Activated B cell treated with CpG ODN at 0.5 μM for 24 hours (primary cell): ENCODE results near the gene DAW1. TPM values are rescaled to one million over a fixed set of nuclear protein-coding genes. Genes with fewer than 3 reads are reported as not detected.

ENCODE experiments used
- ATAC-seq: fragments of 200-7000 bp; cut with Tn5 transposase; one replicate; pipeline ENCODE4 v1.10.0; 2021; ENCODE audit warnings: low read depth, mild to moderate bottlenecking, moderate library complexity
- CTCF ChIA-PET: fragments of 350-600 bp; sonication (Branson Sonifier 250); formaldehyde crosslinking; loops from one replicate; lab custom pipeline; 2021; ENCODE audit warnings: antibody characterized with exemption; lab: Charles Lee
- POLR2A ChIA-PET: fragments of 350-600 bp; sonication (Branson Sonifier 250); formaldehyde crosslinking; loops from one replicate; lab custom pipeline; 2021; ENCODE audit warnings: antibody characterized with exemption; lab: Charles Lee
- DNase-seq: peaks from one replicate; pipeline ENCODE4 v3.0.0; 2022
- H3K27ac Mint-ChIP-seq: one replicate; pipeline ENCODE4 v1.8.0; 2020; ENCODE audit warnings: mixed read lengths
- H3K27me3 Mint-ChIP-seq: one replicate; pipeline ENCODE4 v1.8.0; 2021; ENCODE audit warnings: mixed read lengths
- H3K36me3 Mint-ChIP-seq: one replicate; pipeline ENCODE4 v1.8.0; 2021; ENCODE audit warnings: low read depth, mixed read lengths
- H3K4me1 Mint-ChIP-seq: one replicate; pipeline ENCODE4 v1.8.0; 2021; ENCODE audit warnings: mixed read lengths
- H3K4me3 Mint-ChIP-seq: one replicate; pipeline ENCODE4 v1.8.0; 2020; ENCODE audit warnings: mild to moderate bottlenecking, mixed read lengths
- H3K9me3 Mint-ChIP-seq: one replicate; pipeline ENCODE4 v1.8.0; 2020; ENCODE audit warnings: mixed read lengths
- CTCF ChIP-seq: fragments of 200-600 bp; IDR thresholded peaks from one replicate; pipeline ENCODE4 v1.8.0; 2022; ENCODE audit warnings: antibody characterized with exemption, mild to moderate bottlenecking
- intact Hi-C: fragments of 100-400 bp; cut with micrococcal nuclease; formaldehyde crosslinking; loops from one replicate; pipeline ENCODE4 v1.15.1; 2024
- total RNA-seq: library from RNA; stranded (reverse); gene quantifications from 2 replicates; pipeline ENCODE4 v1.2.3, GENCODE V29; 2022

The DAW1 gene
- total RNA-seq, 1 donor from 2014 or later, result not detected

DNA sequence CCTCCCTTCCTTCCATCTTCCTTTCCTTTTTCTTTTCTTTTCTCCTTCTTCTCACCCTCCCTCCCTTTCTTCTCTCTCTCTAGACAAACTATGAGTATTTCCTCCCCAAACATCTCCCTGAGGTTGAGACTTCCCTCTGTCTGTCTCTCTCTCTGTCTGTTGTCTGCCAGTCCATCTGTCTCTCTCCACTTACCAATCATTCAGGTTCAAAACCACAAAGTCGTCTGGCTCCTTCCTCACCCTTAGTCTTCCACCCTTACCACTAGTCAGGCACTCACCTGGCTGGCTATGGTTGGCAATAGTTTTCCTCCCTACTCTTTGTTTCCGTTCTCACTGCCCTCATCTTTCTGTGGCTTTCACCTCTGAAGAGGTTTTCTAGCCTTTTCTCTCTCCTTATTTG is 44.9 kb upstream of the DAW1 start:
- Mint-ChIP-seq H3K27me3 (no peaks in the 10 kb centered on the region), H3K4me3 (no peak overlapping the region), H3K9me3 (no peaks in the 10 kb centered on the region), H3K4me1 (no peaks in the 10 kb centered on the region), H3K27ac (no peak overlapping the region), H3K36me3 (no peaks in the 10 kb centered on the region)
- no peak for TF ChIP-seq CTCF
- ChIA-PET CTCF (no interaction called here), POLR2A (no interaction called here)
- DNase-seq, result no peak
- no peak for ATAC-seq
- intact Hi-C loops, result no loop called here

GRCh38 chr2:227827143-227827542 is 44.3 kb upstream of the DAW1 start:
- ATAC-seq (no peak), DNase-seq (no peak)
- Mint-ChIP-seq H3K4me3 (no peak overlapping the region), H3K27me3 (no peaks in the 10 kb centered on the region), H3K4me1 (no peaks in the 10 kb centered on the region), H3K9me3 (no peaks in the 10 kb centered on the region), H3K36me3 (no peaks in the 10 kb centered on the region), H3K27ac (no peak overlapping the region)
- intact Hi-C loops, result no loop called here
- CTCF ChIA-PET, result no interaction called here
- TF ChIP-seq CTCF, result no peak
- POLR2A ChIA-PET, result no interaction called here

- POLR2A ChIA-PET, result no interaction called here
- no peak for TF ChIP-seq CTCF
- Mint-ChIP-seq H3K27me3 (no peaks in the 10 kb centered on the region), H3K27ac (no peak overlapping the region), H3K36me3 (no peaks in the 10 kb centered on the region), H3K4me3 (no peak overlapping the region), H3K4me1 (no peaks in the 10 kb centered on the region), H3K9me3 (no peaks in the 10 kb centered on the region)
- DNase-seq (no peak), ATAC-seq (no peak)
- intact Hi-C loops, result no loop called here
- CTCF ChIA-PET, result no interaction called here
Observed at GRCh38 chr2:227828477-227828912, 42.9 kb upstream of the DAW1 start.

- Mint-ChIP-seq H3K4me3 (no peak overlapping the region), H3K9me3 (no peaks in the 10 kb centered on the region), H3K36me3 (no peaks in the 10 kb centered on the region), H3K4me1 (no peaks in the 10 kb centered on the region), H3K27ac (no peak overlapping the region), H3K27me3 (peaks cover 1% of the 10 kb centered on the region)
- intact Hi-C loops, result no loop called here
- ATAC-seq (no peak), DNase-seq (no peak)
- no peak for TF ChIP-seq CTCF
- ChIA-PET POLR2A (no interaction called here), CTCF (no interaction called here)
Observed at GRCh38 chr2:227829337-227829736, 42.1 kb upstream of the DAW1 start.

DNA sequence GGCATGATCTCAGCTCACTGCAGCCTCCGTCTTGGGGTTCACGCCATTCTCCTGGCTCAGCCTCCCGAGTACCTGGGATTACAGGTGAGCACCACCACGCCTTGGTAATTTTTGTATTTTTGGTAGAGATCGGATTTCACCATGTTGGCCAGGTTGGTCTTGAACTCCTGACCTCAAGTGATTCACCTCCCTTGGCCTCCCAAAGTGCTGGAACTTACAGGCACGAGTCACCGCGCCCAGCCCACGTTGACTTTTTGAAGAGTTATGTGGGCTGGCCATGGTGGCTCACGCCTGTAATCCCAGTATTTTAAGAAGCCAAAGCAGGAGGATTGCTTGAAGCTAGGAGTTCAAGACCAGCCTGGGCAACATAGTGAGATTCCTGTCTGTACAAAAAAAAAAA is 37.0 kb upstream of the DAW1 start:
- ChIA-PET CTCF (no interaction called here), POLR2A (interaction anchor here (0.7 kb wide), 1 partner anchor 74 kb away, joined by 3 read pairs; no protein-coding TSS in a partner anchor)
- peaks cover 6% of the 10 kb centered on the region for H3K27me3 Mint-ChIP-seq
- no peaks in the 10 kb centered on the region for H3K36me3 Mint-ChIP-seq
- intact Hi-C loops, result no loop called here
- TF ChIP-seq CTCF, result no peak
- DNase-seq (no peak), ATAC-seq (no peak)
- H3K9me3 Mint-ChIP-seq, result no peaks in the 10 kb centered on the region
- no peak overlapping the region for H3K27ac Mint-ChIP-seq
- no peaks in the 10 kb centered on the region for H3K4me1 Mint-ChIP-seq
- H3K4me3 Mint-ChIP-seq, result no peak overlapping the region
